Motor neuron (in vitro differentiated cells): ENCODE data around the gene RHEBL1. TPM values are rescaled to one million over a fixed set of nuclear protein-coding genes. Genes with fewer than 3 reads are reported as not detected.

Source experiments
- ATAC-seq, 8 experiments: fragments of 200-7000 bp; cut with Tn5 transposase; replicated peaks in 6 of 8; 2 replicates each; pipeline ENCODE4 v1.8.0; 2021; ENCODE audit warnings: mild to moderate bottlenecking in 8 of 8, moderate library complexity in 8 of 8
- H3K27ac ChIP-seq, 2 donors: fragments of 250-450 bp; sonication (Bioruptor Pico); 2 replicates each; pipeline ENCODE4 v1.9.0; 2021; ENCODE audit warnings: antibody characterized with exemption in 2 of 2, mild to moderate bottlenecking in 2 of 2, moderate library complexity in 1 of 2
- H3K4me1 ChIP-seq, 2 donors: fragments of 250-450 bp; sonication (Bioruptor Pico); replicated peaks in 1 of 2; 2 replicates each; pipeline ENCODE4 v1.6.1; 2021; ENCODE audit warnings: antibody characterized with exemption in 2 of 2, mild to moderate bottlenecking in 2 of 2, moderate library complexity in 1 of 2
- H3K4me3 ChIP-seq, 5 donors: fragments of 250-450 bp; sonication (Bioruptor Pico); 2 replicates each; pipeline ENCODE4 v1.9.0; 2021; ENCODE audit warnings: antibody characterized with exemption in 5 of 5, mild to moderate bottlenecking in 5 of 5, moderate library complexity in 4 of 5
- WGBS, 10 experiments: fragments of 450-650 bp; shearing (Covaris generic); methylation state at CpG; one replicate each; pipeline ENCODE4 v1.0.0; 2022; 5-methylcytosine and 5-hydroxymethylcytosine counted together
- in situ Hi-C, 9 experiments: fragments of 400-800 bp; cut with MboI; loops; one replicate each; pipeline ENCODE4 v1.15.0; 2021; ENCODE audit warnings: low sequenced_read_pairs in 9 of 9, low pct_unique_long_range_greater_than_20kb in 2 of 9; ENCODE audit not compliant: unreplicated experiment in 9 of 9
- total RNA-seq, 8 experiments: library from RNA; unstranded; fragments of 300-600 nt; gene quantifications; 2 replicates each; pipeline versions ENCODE4 v1.2.3 to v1.2.4, GENCODE V29; 2022

Gene RHEBL1
- total RNA-seq, 8 experiments from 2014 or later = 0.45 to 4.1 (median 1.2) TPM; not detected in 1

- Histone ChIP-seq H3K4me3 (no peak overlapping the region), H3K4me1 (no peaks in the 10 kb centered on the region), H3K27ac (no peak overlapping the region)
- 81 to 100% (median 93%) methylated on average over 1 to 4 of the region's 12 CpGs; no CpG with 5 or more reads in 6 of the 10 experiments for WGBS, 10 experiments
- in situ Hi-C loops = no loop called here
- ATAC-seq = no peak
Measured at GRCh38 chr12:49046129-49046895, 23.5 kb downstream of the RHEBL1 start.

GRCh38 chr12:49044660-49045059 lies 25.1 kb downstream of the RHEBL1 start:
- H3K27ac ChIP-seq = no peak overlapping the region
- no peak for ATAC-seq
- 88 to 100% (median 100%) methylated on average over 1 to 8 of the region's 12 CpGs; no CpG with 5 or more reads in 3 of the 10 experiments for WGBS, 10 experiments

DNA sequence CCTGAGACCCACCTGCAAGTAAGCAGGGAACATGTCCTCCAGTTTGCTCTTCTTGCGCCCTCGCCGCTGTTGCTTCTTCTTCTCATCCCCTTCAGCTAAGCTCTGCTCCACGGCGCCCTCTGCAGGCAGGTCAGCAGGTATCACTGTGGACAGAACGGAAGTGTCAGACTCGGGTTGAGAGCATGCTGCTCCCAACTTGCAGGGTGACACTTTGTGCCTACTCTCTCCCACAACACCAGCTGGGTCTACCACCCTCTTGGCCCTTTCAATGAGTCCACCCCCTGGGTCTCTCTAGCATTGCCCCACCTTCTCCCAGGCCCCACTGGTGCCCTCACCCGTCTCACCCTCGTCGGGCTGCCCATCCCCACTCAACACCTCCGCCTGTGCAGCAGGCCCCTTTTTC lies 25.9 kb downstream of the RHEBL1 start:
- H3K4me1 ChIP-seq = no peaks in the 10 kb centered on the region
- in situ Hi-C loops = no loop called here
- H3K4me3 ChIP-seq = no peak overlapping the region
- H3K27ac ChIP-seq = no peak overlapping the region
- WGBS, 10 experiments = 0 to 70% (median 52%) methylated on average over 1 to 3 of the region's 11 CpGs; no CpG with 5 or more reads in 5 of the 10 experiments
- peak; percentile 37 to 85 (median 46) for ATAC-seq

More at GRCh38 chr12:49044660-49045059, 25.1 kb downstream of the RHEBL1 start:
- Histone ChIP-seq H3K4me3 (no peak overlapping the region), H3K4me1 (no peaks in the 10 kb centered on the region)
- in situ Hi-C loops = no loop called here

GRCh38 chr12:49043241-49043640 lies 26.5 kb downstream of the RHEBL1 start:
- Histone ChIP-seq H3K4me3 (no peak overlapping the region), H3K4me1 (no peaks in the 10 kb centered on the region), H3K27ac (no peak overlapping the region)
- in situ Hi-C loops = no loop called here
- ATAC-seq = no peak
- 100% methylated on average over 1 to 3 of the region's 4 CpGs; no CpG with 5 or more reads in 8 of the 10 experiments for WGBS, 10 experiments

DNA sequence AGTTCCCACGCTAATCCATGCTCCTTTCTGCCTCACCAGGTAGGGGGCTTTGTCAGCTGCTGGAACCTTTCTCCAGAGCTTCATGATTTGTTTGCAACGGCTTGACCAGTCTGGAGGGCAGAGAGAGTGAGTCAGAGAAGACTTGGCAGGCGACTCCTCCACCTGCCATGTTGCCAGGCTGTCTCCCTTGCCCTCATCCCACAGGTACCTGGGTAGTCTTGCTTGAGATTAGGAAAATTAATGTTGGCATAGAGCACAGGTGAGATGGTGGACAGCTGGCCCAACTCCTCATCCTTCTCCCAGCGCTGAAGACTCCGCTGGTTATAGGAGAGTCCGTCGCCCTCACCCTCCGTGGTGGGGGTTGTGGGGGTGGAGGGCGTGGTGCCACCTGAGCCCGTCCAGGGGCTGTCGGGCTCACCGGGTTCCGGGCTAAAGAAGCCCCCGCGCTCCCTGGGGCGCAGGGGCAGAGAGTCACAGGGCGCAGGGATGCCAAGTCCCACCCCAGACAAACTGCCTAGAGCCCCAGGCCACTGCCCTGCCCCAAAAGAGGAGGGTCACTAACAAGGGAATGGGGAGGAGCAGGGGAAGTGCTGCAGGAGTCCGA lies 27.8 kb downstream of the RHEBL1 start:
- WGBS, 10 experiments = 80 to 100% (median 87%) methylated on average over 1 to 4 of the region's 18 CpGs; no CpG with 5 or more reads in 5 of the 10 experiments
- H3K4me3 ChIP-seq = no peak overlapping the region
- in situ Hi-C loops = no loop called here
- H3K4me1 ChIP-seq = no peaks in the 10 kb centered on the region
- ATAC-seq = no peak
- no peak overlapping the region for H3K27ac ChIP-seq

GRCh38 chr12:49041036-49041880 lies 28.5 kb downstream of the RHEBL1 start:
- WGBS, 10 experiments = 80% methylated on average over 1 of the region's 31 CpGs; no CpG with 5 or more reads in 9 of the 10 experiments
- ATAC-seq = peak in 3 of 8 experiments; percentile 4 to 24 (median 20)

GRCh38 chr12:49040364-49040855 lies 29.4 kb downstream of the RHEBL1 start:
- WGBS, 10 experiments = no CpG with 5 or more reads among the region's 14 CpGs
- Histone ChIP-seq H3K27ac (no peak overlapping the region), H3K4me1 (no peaks in the 10 kb centered on the region), H3K4me3 (no peak overlapping the region)
- ATAC-seq = peak in 1 of 8 experiments; percentile 11
- in situ Hi-C loops = no loop called here

More at GRCh38 chr12:49041036-49041880, 28.5 kb downstream of the RHEBL1 start:
- Histone ChIP-seq H3K27ac (no peak overlapping the region), H3K4me3 (no peak overlapping the region), H3K4me1 (no peaks in the 10 kb centered on the region)
- in situ Hi-C loops = no loop called here

DNA sequence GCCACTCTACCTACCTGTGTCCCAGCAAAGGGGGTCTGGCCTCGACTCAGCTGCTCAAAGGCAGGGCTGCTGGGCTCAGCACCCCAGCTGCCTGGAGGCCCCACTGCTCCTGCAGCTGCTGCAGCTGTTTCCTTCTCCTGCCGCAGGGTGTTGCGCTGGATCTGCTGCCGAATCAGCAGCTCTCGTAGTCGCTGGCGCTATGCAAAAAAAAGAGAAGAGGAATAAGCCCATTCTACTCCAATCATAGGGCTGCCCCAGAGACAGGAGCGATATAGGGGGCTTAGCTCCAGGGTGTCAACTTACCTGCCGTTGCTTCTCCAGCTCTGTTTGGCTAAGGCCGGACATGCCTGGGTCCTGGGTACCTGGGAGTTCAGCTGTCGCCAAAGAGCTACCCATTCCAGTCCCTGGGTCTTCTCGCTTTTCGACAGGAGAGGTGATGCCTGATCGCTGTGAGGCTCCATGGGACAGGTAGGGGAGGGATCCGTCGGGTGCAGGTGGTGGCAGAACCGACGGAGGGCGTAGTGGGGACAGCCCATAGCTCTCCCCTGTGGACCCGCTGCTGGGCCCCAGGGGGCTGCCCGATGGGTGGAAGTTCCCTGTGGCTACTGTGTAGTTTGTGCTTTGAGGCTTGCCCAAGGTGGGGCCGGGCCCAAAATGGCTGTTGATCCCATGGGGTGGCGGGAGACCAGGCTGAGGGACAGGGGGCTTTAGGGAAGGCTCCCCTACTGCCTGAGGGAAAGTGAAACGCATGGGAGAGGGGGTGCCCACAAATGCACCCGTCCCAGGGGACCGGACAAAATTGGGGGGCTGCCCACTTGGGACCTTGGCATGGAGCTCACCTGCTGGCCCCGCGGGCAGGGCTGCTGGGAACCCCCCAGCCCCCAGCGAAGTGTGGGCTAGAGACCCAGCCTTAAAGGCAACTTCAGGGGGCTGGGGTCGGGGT lies 30.1 kb downstream of the RHEBL1 start:
- H3K4me1 ChIP-seq = no peaks in the 10 kb centered on the region
- 80 to 100% (median 100%) methylated on average over 1 to 8 of the region's 30 CpGs; no CpG with 5 or more reads in 3 of the 10 experiments for WGBS, 10 experiments
- no peak for ATAC-seq
- in situ Hi-C loops = no loop called here
- H3K4me3 ChIP-seq = no peak overlapping the region
- no peak overlapping the region for H3K27ac ChIP-seq

GRCh38 chr12:49038291-49038955 lies 31.4 kb downstream of the RHEBL1 start:
- Histone ChIP-seq H3K4me1 (no peaks in the 10 kb centered on the region), H3K27ac (no peak overlapping the region), H3K4me3 (no peak overlapping the region)
- WGBS, 10 experiments = 63 to 100% (median 85%) methylated on average over 1 to 6 of the region's 20 CpGs; no CpG with 5 or more reads in 4 of the 10 experiments
- in situ Hi-C loops = no loop called here
- peak in 1 of 8 experiments; percentile 1 for ATAC-seq

DNA sequence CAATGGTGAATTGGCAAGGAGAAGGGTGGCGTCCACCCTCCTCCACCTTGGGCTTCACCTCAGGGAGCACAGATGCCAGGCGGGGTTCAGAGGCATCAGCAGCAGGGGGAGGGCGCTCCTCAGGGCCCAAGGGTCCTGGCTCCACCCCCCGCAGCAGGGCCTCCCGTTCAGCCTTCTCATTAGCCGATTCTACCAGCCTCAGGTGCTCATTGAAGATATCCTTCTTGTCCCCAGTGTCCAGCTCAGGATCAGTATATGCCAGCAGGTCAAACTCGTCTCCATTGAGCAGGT lies 31.9 kb downstream of the RHEBL1 start:
- no peak overlapping the region for H3K4me3 ChIP-seq
- peak in 2 of 8 experiments; percentile 5 to 11 for ATAC-seq
- in situ Hi-C loops = no loop called here
- no peaks in the 10 kb centered on the region for H3K4me1 ChIP-seq
- WGBS, 10 experiments = 80 to 100% (median 94%) methylated on average over 1 to 3 of the region's 7 CpGs; no CpG with 5 or more reads in 6 of the 10 experiments
- no peak overlapping the region for H3K27ac ChIP-seq

- in situ Hi-C loops = no loop called here
- no peak overlapping the region for H3K4me3 ChIP-seq
- no peak overlapping the region for H3K27ac ChIP-seq
- 96 to 100% (median 100%) methylated on average over 2 to 6 of the region's 9 CpGs; no CpG with 5 or more reads in 4 of the 10 experiments for WGBS, 10 experiments
- ATAC-seq = no peak
- H3K4me1 ChIP-seq = no peaks in the 10 kb centered on the region
Measured at GRCh38 chr12:49037111-49037946, 32.5 kb downstream of the RHEBL1 start.
